IPS-NIHi11 (cell line): Measurements from ENCODE around the gene ZSCAN25.
"Not testable (repeated sequence)": the region's sequence is repeated elsewhere in the genome, so short reads cannot be mapped to it uniquely, and the experiment has no call there.

ENCODE experiments used
- DNase-seq: peaks from one replicate; pipeline ENCODE4 v3.0.0; 2012; ENCODE audit warnings: mixed read lengths, low spot score

The ZSCAN25 gene

DNA sequence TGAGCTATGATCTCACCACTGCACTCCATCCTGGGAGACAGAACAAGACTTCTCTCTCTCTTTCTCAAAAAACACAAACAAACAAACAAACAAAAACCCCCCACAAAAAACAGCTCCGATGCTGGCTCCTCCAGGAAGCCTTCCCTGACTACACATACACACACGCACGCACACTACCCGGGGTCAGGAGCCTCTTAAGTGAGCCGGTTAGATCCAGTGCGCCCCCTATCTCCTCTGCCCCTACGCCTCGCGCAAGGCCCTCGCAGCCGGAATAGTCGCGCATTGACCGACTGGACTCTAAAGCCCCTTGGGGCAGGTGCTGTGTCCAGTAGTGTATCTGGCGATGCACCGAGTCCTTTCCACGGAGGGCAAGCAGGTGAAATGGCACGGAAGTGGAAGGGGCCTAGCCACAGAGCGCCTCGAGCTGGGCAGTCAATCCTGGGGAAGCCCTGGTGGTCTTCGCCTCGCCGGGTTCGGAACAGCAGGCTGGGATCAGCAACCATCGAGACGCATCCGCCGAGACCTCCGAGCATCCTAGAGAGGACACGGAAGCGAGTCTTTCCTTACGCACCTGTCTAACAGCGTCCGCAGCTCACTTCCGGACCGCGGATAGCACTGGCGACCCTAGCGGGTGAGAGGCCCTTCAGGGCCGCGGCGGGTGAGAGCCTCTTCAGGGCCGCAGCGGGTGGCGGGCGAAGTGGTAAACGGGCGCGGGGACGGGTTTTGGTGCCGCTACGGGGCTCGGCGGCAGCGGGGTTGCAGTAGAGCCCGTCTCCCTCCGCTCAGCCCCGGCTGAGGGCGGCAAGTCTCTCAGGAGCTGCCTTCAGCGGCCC, at the start of gene ZSCAN25:
Gene ZSCAN25, plus strand, starts transcription at position 588 of the 833 bp plus-strand sequence. CDS start 2,661 bp downstream, outside the sequence.
- DNase-seq = peak; percentile 96

GRCh38 chr7:99568770-99569169, 48.0 kb upstream of the ZSCAN25 start:
- DNase-seq = not testable (repeated sequence)

GRCh38 chr7:99571768-99572167, 45.0 kb upstream of the ZSCAN25 start:
- DNase-seq = no peak

DNA sequence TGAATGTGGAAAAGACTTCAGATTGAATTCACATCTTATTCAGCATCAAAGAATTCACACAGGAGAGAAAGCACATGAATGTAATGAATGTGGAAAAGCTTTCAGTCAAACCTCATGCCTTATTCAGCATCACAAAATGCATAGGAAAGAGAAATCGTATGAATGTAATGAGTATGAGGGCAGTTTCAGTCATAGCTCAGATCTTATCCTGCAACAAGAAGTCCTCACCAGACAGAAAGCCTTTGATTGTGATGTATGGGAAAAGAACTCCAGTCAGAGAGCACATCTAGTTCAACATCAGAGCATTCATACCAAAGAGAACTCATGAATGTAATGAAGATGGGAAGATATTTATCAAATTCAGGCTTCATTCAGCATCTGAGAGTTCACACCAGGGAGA, 43.5 kb upstream of the ZSCAN25 start:
- DNase-seq = no peak

GRCh38 chr7:99576251-99576650, 40.5 kb upstream of the ZSCAN25 start:
- DNase-seq = no peak

- no peak for DNase-seq
These were observed 37.3 kb upstream of the ZSCAN25 start for GRCh38 chr7:99579281-99579955.

- peak; percentile 74 for DNase-seq
These were observed 36.6 kb upstream of the ZSCAN25 start for GRCh38 chr7:99579956-99580777.

DNA sequence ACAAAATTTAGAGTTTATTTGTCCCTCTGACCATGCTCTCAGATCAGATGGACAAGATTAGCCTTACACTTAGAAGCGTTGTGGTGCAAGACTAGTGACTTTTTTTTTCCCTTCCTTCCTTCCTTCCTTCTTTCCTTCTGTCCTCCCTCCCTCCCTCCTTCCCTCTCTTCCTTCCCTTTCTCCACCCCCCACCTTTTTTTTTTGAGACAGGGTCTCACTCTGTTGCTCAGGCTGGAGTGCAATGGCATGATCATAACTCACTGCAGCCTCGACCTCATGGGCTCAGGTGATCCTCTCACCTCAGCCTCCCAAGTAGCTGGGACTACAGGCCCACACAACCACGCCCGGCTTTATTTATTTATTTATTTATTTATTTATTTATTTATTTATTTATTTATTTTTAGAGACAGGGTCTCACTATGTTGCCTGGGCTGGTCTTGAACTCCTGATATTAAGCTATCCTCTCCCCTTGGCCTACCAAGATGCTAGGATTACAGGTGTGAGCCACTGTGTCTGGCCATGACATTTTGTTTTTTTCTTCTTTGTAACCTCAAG, 35.9 kb upstream of the ZSCAN25 start:
- not testable (repeated sequence) for DNase-seq

GRCh38 chr7:99588868-99589267, 27.9 kb upstream of the ZSCAN25 start:
- no peak for DNase-seq

DNA sequence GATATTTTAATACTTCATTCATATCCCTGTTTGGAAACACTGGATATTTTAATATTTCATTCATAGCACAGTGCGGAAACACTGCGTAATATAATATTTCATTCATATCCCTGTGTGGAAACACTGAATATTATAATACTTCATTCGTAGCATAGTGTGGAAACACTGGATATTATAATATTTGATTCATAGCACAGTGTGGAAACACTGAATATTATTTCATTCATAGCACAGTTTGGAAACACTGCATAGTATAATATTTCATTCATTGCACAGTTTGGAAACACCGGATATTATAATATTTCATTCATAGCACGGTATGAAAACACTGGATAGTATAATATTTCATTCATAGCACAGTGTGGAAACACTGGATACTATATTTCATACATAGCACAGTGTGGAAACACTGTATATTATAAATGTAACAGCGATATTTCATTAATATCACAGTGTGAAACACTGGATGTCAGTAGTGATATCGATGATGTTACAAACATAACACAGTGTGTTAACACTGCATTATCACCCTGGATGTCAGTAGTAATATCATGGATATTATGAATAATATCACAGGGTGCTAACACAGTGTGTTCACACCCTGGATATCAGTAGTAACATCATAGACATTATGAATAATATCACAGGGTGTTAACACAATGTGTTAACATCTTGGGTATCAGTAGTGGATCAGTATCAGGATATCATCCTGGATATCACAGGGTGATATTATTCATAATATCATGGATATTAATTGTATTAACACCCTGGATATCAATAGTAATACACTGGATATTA, 21.6 kb upstream of the ZSCAN25 start:
- DNase-seq = no peak

DNA sequence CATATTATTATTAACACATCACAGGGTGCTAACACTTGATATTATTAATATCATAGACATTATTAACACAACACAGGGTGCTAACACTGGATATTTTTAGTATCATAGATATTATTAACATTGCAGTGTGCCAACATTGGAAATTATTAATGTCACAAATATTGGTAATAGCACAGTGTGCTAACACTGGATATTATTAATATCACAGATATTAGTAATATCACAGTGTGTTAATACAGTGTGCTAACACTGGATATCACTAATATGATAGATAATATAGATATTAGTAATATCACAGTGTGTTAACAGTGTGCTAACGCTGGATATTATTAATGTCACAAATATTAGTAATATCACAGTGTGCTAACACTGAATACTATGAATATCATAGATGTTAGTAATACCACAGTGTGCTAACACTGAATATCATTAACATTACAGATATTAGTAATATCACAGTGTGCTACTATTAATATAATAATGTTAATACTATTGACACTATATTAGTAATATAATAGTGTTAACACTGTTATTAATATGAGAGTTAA, 20.3 kb upstream of the ZSCAN25 start:
- no peak for DNase-seq

- DNase-seq = no peak
These were observed 18.8 kb upstream of the ZSCAN25 start, which contains the start of gene TMEM225B for GRCh38 chr7:99597762-99598501. Gene TMEM225B (plus strand): TSS chr7:99598267. CDS start chr7:99604389, 6,122 bp downstream.

DNA sequence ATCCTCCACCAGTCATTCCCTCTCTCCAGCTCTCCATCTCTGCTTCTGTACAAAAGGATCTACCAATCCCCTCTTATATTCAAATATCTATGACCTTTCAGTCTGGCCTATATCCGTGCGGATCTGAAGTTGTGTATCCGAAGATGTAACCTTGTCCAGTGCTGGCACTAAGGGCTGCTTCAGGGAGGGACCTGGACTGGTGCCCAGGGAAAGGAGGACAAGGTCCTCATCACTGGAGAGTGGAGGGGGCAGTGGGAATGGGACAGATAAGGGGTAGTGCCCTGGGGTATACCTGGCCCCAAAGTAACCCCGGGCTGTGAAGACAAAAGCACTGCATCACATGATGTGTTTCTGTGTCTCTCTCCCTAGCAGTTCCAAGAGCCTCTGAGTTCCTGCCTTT, 16.9 kb upstream of the ZSCAN25 start:
- DNase-seq = no peak

GRCh38 chr7:99601656-99602310, 15.0 kb upstream of the ZSCAN25 start:
- DNase-seq = peak; percentile 72

- DNase-seq = no peak
These were observed 11.2 kb upstream of the ZSCAN25 start for GRCh38 chr7:99605527-99605926.

DNA sequence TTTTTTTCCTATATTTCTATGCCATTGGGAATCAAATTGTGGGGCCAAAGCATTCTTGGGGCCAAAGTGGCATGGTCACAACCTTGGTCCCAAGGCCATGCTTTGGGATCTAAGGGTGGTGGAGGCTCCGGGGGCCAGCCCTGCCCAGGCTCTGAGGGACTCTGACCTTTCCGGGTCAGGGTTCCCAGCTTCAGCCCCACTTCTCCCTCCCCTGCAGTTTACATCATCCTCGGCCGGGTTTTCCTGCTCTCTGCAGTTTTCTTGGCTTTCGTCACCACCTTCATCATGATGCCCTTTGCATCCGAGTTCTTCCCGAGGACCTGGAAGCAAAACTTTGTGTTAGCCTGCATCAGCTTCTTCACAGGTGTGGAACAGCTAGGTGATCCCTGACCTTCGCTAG, 10.2 kb upstream of the ZSCAN25 start:
- DNase-seq = no peak

GRCh38 chr7:99607548-99607947, 9.2 kb upstream of the ZSCAN25 start:
- no peak for DNase-seq

- DNase-seq = no peak
These were observed 2.3 kb upstream of the ZSCAN25 start for GRCh38 chr7:99614495-99614894.

GRCh38 chr7:99615989-99616358, 772 bp upstream of the ZSCAN25 start:
- DNase-seq = no peak
